Measurements from ENCODE around the gene EIF4E1B.

- TF ChIP-seq JUND (IDR thresholded peaks at IDR 0.05) (no peak), MAX (IDR thresholded peaks at IDR 0.05) (no peak)
Measured at GRCh38 chr5:176594554-176594953, 35.9 kb upstream of the EIF4E1B start.

Measured in liver (tissue), 2 donors.